Kidney glomerular epithelial cell (primary cell): ENCODE measurements around the gene MYO7A.

Source experiments
- DNase-seq: peaks from one replicate; lab custom pipeline; 2025; lab: John Stamatoyannopoulos, UW

The MYO7A gene

DNA sequence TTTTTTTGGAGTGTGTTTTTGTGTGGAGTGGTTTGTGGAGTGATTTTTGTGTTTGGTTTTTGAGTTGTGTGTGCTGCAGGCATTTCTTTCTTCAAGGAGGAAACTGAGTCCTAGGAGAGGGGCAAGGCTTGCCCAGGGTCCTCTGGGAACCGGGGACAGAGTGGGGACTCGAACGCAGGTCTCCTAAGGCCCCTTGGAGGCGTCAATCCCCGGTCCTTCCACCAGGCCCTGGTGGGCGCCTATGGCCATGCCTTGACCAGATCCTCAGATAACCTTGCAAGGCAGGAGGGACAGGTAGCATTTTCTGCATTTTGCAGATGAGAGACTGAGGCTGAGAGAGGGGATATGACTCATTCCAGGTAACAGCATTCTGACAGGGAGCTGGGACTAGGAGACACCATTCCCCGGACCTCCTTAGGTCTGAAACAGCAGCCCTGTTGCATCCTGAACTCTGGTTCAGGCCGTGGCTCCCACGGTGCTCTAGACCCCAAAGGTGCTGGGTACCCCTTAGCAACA is 39.1 kb downstream of the MYO7A start:
- DNase-seq = no peak

- DNase-seq = no peak
Measured at GRCh38 chr11:77167791-77168190, 39.7 kb downstream of the MYO7A start.

DNA sequence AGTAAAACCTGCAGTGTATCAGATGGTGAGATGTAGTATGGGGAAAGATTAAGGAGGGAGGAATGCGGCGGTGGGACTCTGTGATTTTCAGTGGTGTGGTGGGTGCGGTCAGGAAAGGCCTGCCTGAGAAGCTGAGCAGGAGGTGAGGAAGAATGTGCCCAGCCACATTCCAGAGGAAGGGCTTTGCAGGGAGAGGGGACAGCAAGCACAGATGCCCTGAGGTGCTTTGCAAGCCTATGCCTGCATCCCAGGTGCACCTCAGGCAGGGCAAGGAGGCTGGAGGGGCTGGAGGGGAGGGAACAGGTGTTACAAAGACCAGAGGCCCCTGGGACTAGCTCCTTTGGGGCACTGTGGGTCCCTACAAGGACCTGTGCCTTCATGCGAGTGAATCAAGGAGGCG is 42.1 kb downstream of the MYO7A start:
- DNase-seq = no peak

GRCh38 chr11:77171254-77171653 is 43.2 kb downstream of the MYO7A start:
- DNase-seq = no peak

DNA sequence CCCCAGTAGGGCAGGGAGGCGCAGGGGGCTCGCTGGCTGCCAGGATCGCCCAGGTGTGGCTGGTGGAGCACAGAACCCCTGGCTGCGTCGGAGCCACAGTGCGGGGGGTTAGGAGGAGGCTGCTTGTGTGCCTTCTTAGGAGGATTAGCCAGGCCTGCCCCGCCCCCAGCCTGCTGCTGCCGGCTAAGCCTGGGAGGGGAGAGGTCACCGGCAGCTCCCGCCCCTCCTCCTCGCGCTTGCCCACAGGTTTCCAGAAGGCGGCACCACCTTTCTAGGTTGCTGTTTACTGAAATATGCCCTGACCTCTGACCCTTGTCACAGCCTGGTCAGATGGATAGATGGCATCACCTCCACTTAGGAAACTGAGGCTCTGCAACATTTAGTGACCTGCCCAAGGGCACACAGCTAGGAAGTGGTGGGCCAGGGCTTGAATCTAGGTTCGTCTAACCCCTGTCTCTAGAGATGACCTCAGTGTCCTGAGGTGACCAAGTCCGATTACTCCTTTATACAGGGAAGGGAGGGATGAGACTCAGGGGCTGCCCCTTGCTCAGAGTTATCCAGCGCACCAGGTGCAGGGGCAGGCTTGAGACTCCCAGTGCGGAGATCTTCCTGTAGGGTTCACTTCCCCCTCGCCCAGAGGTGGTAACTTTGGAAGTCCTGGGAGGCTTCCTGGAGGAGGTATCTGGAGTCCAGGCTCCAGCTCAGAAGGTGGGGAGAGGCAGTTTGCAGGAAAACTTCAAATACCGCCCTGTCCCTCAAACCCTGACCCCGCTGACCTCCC is 44.0 kb downstream of the MYO7A start:
- no peak for DNase-seq

- DNase-seq = no peak
Measured at GRCh38 chr11:77172666-77172982, 44.6 kb downstream of the MYO7A start.

DNA sequence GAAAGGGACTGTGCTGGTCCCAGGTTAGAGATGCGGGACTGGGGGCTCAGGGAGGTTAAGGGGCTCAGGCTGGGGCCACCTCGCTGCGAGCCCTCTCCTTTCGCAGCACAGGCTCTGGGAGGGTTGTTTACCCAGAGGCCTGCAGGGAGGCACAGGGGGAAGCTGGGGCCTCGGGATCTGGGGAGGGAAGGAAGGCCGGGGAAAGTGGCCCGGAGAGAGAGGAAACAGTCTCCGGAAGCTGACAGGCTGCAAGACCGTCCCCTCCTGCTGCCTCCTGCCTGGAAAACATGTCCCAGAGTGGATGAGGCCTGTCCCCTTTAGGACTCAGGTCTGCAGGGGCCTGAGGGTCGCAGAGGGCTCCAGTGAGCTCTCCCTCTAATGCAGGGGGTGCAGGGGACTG is 45.4 kb downstream of the MYO7A start:
- no peak for DNase-seq

DNA sequence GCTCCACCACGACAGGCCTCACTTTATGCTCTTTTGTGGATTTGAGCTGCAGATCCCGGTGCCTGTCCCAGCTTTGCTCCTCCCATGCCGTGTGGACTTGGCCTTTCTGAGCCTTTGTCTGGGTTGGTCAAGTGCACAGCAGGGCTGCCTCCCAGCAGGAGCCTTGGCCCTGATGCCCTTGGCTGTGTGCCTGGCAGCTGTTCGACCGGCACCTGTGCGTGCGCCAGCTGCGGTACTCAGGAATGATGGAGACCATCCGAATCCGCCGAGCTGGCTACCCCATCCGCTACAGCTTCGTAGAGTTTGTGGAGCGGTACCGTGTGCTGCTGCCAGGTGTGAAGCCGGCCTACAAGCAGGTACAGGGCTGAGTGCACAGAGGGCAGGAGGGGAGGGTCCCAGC is 46.5 kb downstream of the MYO7A start:
- DNase-seq = no peak

DNA sequence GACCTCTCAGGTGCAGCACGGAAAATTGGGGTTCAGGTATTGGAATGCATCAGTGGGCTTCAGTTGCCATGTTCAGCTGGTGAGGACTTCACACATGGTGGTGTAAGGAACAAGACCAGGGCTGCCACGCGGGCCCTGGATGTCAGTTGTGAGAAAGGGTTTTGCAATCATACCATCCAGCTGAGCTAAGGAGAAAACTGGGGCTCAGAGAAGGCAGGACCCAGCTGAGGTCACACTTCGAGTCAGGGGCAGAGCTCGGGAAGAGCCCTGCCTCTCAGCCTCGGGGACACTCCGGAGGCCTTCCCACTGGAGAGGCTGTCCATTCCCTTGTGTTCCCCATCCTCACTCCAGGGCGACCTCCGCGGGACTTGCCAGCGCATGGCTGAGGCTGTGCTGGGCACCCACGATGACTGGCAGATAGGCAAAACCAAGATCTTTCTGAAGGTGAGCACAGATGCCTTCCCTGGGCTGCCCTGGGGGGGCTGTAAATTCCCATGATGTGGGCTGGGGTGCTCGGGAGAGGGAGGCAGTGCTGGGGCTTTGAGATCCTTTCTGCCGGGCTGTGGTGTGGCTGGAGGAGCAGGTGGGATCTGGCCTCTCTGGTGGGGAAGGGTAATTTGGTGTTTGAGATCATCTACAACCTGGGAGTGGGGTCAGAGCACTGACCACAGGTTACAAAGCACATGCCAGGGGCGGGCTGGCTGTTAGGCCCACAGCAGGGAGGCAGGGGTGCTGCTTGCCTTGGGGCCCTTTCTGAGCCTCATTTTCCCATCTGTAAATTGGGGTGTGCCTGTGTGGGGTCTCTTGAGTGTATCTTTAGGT is 47.2 kb downstream of the MYO7A start:
- DNase-seq = no peak

- no peak for DNase-seq
Measured at GRCh38 chr11:77175869-77176539, 48.0 kb downstream of the MYO7A start.

DNA sequence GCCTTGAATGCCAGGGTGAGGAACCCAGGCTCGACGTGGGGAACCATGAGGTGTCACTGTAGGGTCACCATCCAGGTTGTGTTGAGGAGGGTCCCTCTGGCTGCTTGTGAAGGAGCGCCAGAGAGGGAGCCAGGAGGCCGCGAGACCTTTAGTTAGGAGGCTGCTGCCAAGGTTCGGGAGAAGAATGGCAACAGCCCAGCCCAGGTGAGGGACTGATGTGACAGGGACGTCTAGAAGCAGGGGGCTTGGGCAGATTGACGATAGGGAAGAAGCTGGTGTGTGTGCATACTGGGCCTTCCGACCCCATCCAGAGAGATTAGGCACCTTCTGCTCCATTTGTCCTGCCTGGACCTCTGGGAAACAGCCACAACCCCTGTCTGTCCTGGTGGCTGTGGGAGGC is 49.0 kb downstream of the MYO7A start:
- no peak for DNase-seq

DNA sequence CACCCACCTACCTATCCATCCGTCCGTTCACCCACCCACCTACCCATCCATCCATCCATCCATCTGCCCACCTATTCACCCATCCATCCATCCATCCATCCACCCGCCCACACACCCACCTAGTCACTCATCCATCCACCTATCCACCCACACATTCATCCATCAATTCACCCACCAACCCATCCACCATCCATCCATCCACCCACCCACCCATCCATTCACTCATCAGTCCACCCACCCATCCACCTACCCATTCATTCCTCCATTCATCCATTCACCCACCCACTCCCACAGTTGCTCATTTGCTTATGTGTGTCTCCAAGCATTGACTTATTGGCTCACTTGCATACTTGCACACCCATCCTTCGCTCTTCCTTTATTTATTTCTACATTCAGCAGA is 50.1 kb downstream of the MYO7A start:
- DNase-seq = no peak

- DNase-seq = no peak
Measured at GRCh38 chr11:77179048-77179447, 51.0 kb downstream of the MYO7A start.

DNA sequence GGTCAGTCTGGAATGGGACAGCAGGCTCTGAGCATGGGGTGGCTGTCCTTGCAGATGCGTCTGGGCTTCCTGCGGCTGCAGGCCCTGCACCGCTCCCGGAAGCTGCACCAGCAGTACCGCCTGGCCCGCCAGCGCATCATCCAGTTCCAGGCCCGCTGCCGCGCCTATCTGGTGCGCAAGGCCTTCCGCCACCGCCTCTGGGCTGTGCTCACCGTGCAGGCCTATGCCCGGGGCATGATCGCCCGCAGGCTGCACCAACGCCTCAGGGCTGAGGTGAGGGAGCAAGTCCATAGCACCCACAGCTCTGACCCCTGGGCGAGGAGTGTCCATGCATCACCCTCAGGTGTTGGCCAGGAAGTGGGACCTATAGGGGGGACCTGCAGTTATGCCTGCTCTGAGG is 51.6 kb downstream of the MYO7A start:
- DNase-seq = no peak

GRCh38 chr11:77180346-77180745 is 52.3 kb downstream of the MYO7A start:
- DNase-seq = no peak

GRCh38 chr11:77181226-77181625 is 53.2 kb downstream of the MYO7A start:
- no peak for DNase-seq

DNA sequence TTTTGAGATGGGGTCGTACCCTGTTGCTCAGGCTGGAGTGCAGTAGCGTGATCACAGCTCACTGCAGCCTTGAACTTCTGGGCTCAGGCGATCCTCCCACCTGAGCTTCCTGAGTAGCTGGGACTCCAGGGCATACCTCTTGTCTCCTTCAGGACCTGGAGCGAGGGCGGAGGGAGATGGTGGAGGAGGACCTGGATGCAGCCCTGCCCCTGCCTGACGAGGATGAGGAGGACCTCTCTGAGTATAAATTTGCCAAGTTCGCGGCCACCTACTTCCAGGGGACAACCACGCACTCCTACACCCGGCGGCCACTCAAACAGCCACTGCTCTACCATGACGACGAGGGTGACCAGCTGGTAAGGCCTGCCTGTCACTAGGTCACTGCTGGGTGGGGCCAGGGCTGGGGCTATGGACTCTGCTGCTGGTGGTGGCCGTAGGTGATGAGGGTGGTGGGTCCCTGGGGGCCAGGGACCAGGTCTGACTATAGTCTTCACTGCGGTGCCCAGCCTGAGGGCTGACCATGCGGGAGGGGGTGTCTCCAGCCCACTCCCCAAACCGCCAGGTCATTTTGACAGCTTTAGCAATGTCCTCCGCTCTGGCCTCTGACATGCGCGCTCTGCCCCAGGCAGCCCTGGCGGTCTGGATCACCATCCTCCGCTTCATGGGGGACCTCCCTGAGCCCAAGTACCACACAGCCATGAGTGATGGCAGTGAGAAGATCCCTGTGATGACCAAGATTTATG is 53.9 kb downstream of the MYO7A start:
- DNase-seq = no peak

DNA sequence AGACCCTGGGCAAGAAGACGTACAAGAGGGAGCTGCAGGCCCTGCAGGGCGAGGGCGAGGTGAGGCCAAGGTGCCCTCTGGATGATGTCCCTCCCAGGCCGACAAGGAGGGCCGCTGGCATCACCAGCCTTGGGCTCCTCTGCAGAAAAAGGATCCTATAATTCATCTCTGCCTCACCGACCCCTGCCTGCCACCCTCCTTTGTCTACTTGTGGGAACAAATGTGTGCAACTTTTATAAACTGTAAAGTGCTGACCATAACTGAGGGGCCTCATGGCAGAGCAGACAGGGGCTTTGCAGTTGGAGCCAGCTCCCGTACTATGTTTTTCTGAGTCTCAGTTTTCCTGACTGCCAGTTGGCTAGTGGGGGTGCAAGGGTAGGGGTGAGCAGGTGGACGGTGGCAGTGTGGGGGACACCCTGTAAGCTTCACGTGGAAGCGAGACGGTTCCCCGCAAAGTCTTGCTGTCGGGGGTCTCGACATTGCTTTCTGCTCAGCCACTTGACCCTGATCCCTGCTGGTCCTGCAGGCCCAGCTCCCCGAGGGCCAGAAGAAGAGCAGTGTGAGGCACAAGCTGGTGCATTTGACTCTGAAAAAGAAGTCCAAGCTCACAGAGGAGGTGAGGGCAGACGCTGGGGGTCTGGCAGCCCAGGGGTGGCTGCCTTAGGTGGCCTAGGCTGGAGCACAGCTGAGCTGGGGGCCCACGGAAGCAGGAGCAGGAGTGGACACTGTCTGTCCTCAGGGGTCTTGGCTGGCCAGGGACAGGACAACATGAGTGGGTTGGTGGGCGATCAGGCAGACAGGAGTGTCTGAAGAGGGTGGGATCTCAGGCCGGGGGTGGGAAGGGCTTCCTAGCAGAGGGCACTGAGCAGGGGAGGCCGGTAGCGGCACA is 54.7 kb downstream of the MYO7A start:
- DNase-seq = no peak

GRCh38 chr11:77183431-77183984 is 55.5 kb downstream of the MYO7A start:
- no peak for DNase-seq

GRCh38 chr11:77184136-77184860 is 56.3 kb downstream of the MYO7A start:
- DNase-seq = no peak
